HepG2 (cell line): Measurements from ENCODE around the gene NPHP4. TPM values are rescaled to one million over a fixed set of nuclear protein-coding genes. Genes with fewer than 3 reads are reported as not detected.

Source experiments
- ATAC-seq: fragments of 200-7000 bp; cut with Tn5 transposase; 3 replicates; pipeline ENCODE4 v1.9.1; 2020; ENCODE audit warnings: mild to moderate bottlenecking, moderate library complexity
- BruUV-seq: library from RNA; stranded (reverse); fragments of 400-500 nt; replicated peaks from 2 replicates; lab custom pipeline; 2021; lab: Mats Ljungman, UMichigan
- CTCF ChIA-PET: fragments of 300-600 bp; formaldehyde crosslinking; extraction: SDS; loops from one replicate; lab custom pipeline; 2021; ENCODE audit warnings: low total read pairs, inconsistent platforms, low intra/inter-chr PET ratio; lab: Yijun Ruan, JAX
- POLR2A ChIA-PET: fragments of 350-600 bp; sonication (Branson Sonifier 250); formaldehyde crosslinking; loops from one replicate; lab custom pipeline; 2020; ENCODE audit warnings: antibody characterized with exemption, inconsistent platforms; lab: Yijun Ruan, JAX
- DNase-seq: peaks from one replicate; pipeline ENCODE4 v3.0.0-alpha.2; 2015; ENCODE audit warnings: low spot score
- FAIRE-seq: peaks from 3 replicates; lab custom pipeline; 2011; peaks lifted over from hg19 to GRCh38; lab: Jason Lieb, UNC
- H2AFZ ChIP-seq: one replicate; pipeline ENCODE4 v1.6.1; 2011; ENCODE audit warnings: low read length, inconsistent platforms
- H3K27ac ChIP-seq: fragments of 300-600 bp; 3 replicates; pipeline ENCODE4 v1.8.0; 2011; ENCODE audit warnings: mixed run types, mild to moderate bottlenecking, mixed read lengths, low read length, inconsistent platforms; ENCODE audit not compliant: insufficient read depth; ENCODE audit errors: extremely low read length
- H3K27me3 ChIP-seq, 2 experiments: fragments of 200-600 bp in 1 of 2; 2 replicates in 1 of 2; 3 replicates in 1 of 2; pipeline versions ENCODE4 v1.6.0 to v1.8.0; 2011; ENCODE audit warnings: low read length in 2 of 2, mild to moderate bottlenecking in 2 of 2, moderate library complexity in 2 of 2, inconsistent platforms in 1 of 2; ENCODE audit not compliant: insufficient read depth in 2 of 2, control insufficient read depth in 1 of 2
- H3K36me3 ChIP-seq, 2 experiments: fragments of 200-600 bp in 1 of 2; replicated peaks in 1 of 2; 2 replicates in 1 of 2; 3 replicates in 1 of 2; pipeline versions ENCODE4 v1.5.1 to v1.8.0; 2011; ENCODE audit warnings: low read length in 2 of 2, inconsistent platforms in 1 of 2; ENCODE audit not compliant: insufficient read depth in 2 of 2, control insufficient read depth in 1 of 2
- H3K4me1 ChIP-seq: 2 replicates; pipeline ENCODE4 v1.5.1; 2012; ENCODE audit warnings: low read length, inconsistent platforms; ENCODE audit not compliant: insufficient read depth
- H3K4me2 ChIP-seq: 2 replicates; pipeline ENCODE4 v1.6.0; 2011; ENCODE audit warnings: low read depth, low read length, inconsistent platforms
- H3K4me3 ChIP-seq, 3 experiments: fragments of 200-600 bp in 1 of 3; sonication (generic), shearing (Covaris generic) in 1 of 3; replicated peaks in 1 of 3; 2 replicates each; pipeline ENCODE4 v1.5.1; 2011 to 2016; ENCODE audit warnings: low read length in 3 of 3, inconsistent platforms in 2 of 3, low read depth in 2 of 3, mild to moderate bottlenecking in 2 of 3, control low read depth in 1 of 3, mixed read lengths in 1 of 3; ENCODE audit not compliant: insufficient read depth in 1 of 3
- H3K79me2 ChIP-seq: one replicate; pipeline ENCODE4 v1.6.1; 2011; ENCODE audit warnings: low read length, inconsistent platforms; ENCODE audit not compliant: insufficient read depth
- H3K9ac ChIP-seq: 2 replicates; pipeline ENCODE4 v1.6.0; 2011; ENCODE audit warnings: mild to moderate bottlenecking, low read depth, low read length, inconsistent platforms; ENCODE audit not compliant: insufficient read depth
- H3K9me3 ChIP-seq: 2 replicates; pipeline ENCODE4 v1.5.1; 2012; ENCODE audit warnings: mild to moderate bottlenecking, low read length
- H4K20me1 ChIP-seq: 2 replicates; pipeline ENCODE4 v1.6.0; 2011; ENCODE audit warnings: inconsistent platforms, mild to moderate bottlenecking, low read length, moderate library complexity; ENCODE audit not compliant: insufficient read depth
- FOXM1 ChIP-seq: sonication (generic); formaldehyde crosslinking; IDR thresholded peaks from 2 replicates; pipeline ENCODE4 v1.5.0; 2020; ENCODE audit warnings: missing genetic modification reagents
- SRSF1 ChIP-seq: fragments of 200-400 bp; formaldehyde crosslinking; optimal IDR thresholded peaks from 2 replicates; pipeline ENCODE3; 2017; ENCODE audit warnings: mild to moderate bottlenecking, low read depth, low read length, moderate library complexity
- ZBTB7A ChIP-seq: sonication (generic); formaldehyde crosslinking; IDR thresholded peaks from 2 replicates; pipeline ENCODE4 v1.8.0; 2022; ENCODE audit warnings: mild to moderate bottlenecking, missing genetic modification reagents
- ZNF282 ChIP-seq: fragments of 450-650 bp; IDR thresholded peaks from 2 replicates; pipeline ENCODE4 v1.6.1; 2018; ENCODE audit not compliant: partially characterized antibody
- ZNF768 ChIP-seq: sonication (generic); formaldehyde crosslinking; IDR thresholded peaks from 2 replicates; pipeline ENCODE4 v1.4.0; 2020; ENCODE audit warnings: missing genetic modification reagents
- ZNF775 ChIP-seq: sonication (generic); formaldehyde crosslinking; IDR thresholded peaks from 2 replicates; pipeline ENCODE4 v1.4.0; 2020; ENCODE audit warnings: missing genetic modification reagents, mild to moderate bottlenecking, moderate library complexity, borderline replicate concordance
- WGBS: methylation state at CpG from one replicate; pipeline ENCODE4 v1.1.6; 2017; ENCODE audit warnings: low lambda C conversion rate; 5-methylcytosine and 5-hydroxymethylcytosine counted together
- in situ Hi-C: cut with HindIII; loops from 2 replicates; pipeline ENCODE4 v1.10.0; 2017; ENCODE audit warnings: low pct_unique_long_range_greater_than_20kb; ENCODE audit not compliant: extremely low pct_ligation_motif_present
- intact Hi-C: fragments of 100-400 bp; cut with micrococcal nuclease; formaldehyde crosslinking; loops from one replicate; pipeline ENCODE4 v1.10.0; 2022; ENCODE audit not compliant: unreplicated experiment
- polyA plus RNA-seq, 8 experiments: library from polyadenylated mRNA; depleted of rRNA in 3 of 8; stranded (reverse) in 7 of 8; unstranded in 1 of 8; fragments of >200 nt; fragmentation: Illumina TruSeq in 4 of 8; extraction: Trizol in 4 of 8; gene quantifications; 2 replicates each; pipeline versions ENCODE4 v1.2.1 to v1.2.3, GENCODE V29; 2011 to 2016; ENCODE audit warnings: low read depth in 4 of 8, missing spikeins in 1 of 8, mixed read lengths in 1 of 8; ENCODE audit not compliant: insufficient read depth in 1 of 8
- total RNA-seq, 5 experiments: library from RNA; depleted of rRNA; stranded (reverse); fragments of >200 nt; fragmentation: Illumina TruSeq; extraction: Trizol; gene quantifications; 2 replicates each; pipeline ENCODE4 v1.2.3, GENCODE V29; 2016; ENCODE audit warnings: low read depth in 1 of 5
- TF ChIP-seq, protein P1 (sequence below): sonication (generic); formaldehyde crosslinking; IDR thresholded peaks from 2 replicates; pipeline ENCODE4 v1.5.1; 2020; ENCODE audit warnings: missing genetic modification reagents, mild to moderate bottlenecking, borderline replicate concordance
- TF ChIP-seq, protein P2 (sequence below): sonication (generic); formaldehyde crosslinking; IDR thresholded peaks from 2 replicates; pipeline ENCODE4 v1.5.0; 2020; ENCODE audit warnings: missing genetic modification reagents
- TF ChIP-seq, protein P3 (sequence below): sonication (generic); formaldehyde crosslinking; IDR thresholded peaks from 2 replicates; pipeline ENCODE4 v1.5.0; 2020; ENCODE audit warnings: mild to moderate bottlenecking, missing genetic modification reagents, moderate library complexity
- TF ChIP-seq, protein P4 (sequence below): sonication (generic); formaldehyde crosslinking; IDR thresholded peaks from 2 replicates; pipeline ENCODE4 v1.8.0; 2022; ENCODE audit warnings: missing genetic modification reagents, mild to moderate bottlenecking, inconsistent platforms, borderline replicate concordance
- TF ChIP-seq, protein P5 (sequence below): sonication (generic); formaldehyde crosslinking; IDR thresholded peaks from 2 replicates; pipeline ENCODE4 v1.9.0; 2022; ENCODE audit warnings: missing genetic modification reagents, mild to moderate bottlenecking, borderline replicate concordance
- TF ChIP-seq, protein P6 (sequence below): sonication (generic); formaldehyde crosslinking; IDR thresholded peaks from 2 replicates; pipeline ENCODE4 v1.4.0; 2020; ENCODE audit warnings: missing genetic modification reagents

Gene NPHP4
- total and polyA plus RNA-seq, 2 of the 13 experiments (the other 11 are each of a cell fraction or from before 2014, with no cell fraction given): 4.4 to 6.8 TPM

DNA sequence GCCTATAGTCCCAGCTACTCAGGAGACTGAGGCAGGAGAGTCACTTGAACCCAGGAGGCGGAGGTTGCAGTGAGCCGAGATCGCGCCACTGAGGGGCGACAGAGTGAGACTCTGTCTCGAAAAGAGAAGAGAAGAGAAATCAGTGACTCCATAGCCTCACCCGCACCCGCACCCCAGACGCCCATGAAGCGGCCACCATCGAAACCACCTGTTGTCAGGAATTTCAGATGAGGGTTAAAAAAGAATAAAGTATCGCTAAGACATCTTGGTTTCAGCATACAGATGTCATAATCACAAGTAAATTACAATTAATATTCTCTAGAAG, 47.4 kb downstream of the NPHP4 start:
- Histone ChIP-seq H3K27ac (no peak overlapping the region), H3K36me3 (peaks cover 1 to 27% of the 10 kb centered on the region in 2 experiments; a peak in 4 of 5 replicates), H3K4me1 (peaks cover 17% of the 10 kb centered on the region), H3K9me3 (no peaks in the 10 kb centered on the region), H3K4me3 (no peak overlapping the region), H3K4me2 (no peak overlapping the region), H3K9ac (no peak overlapping the region), H4K20me1 (no peaks in the 10 kb centered on the region), H3K79me2 (peaks cover 2% of the 10 kb centered on the region), H3K27me3 (no peaks in the 10 kb centered on the region), H2AFZ (no peak overlapping the region)
- no TSS peak for BruUV-seq
- FAIRE-seq (no peak), ATAC-seq (no peak), DNase-seq (no peak)
- CTCF ChIA-PET: no interaction called here
- 95% methylated on average over 12 of the region's 12 CpGs for WGBS
- in situ Hi-C loops: no loop called here
- no peak for TF ChIP-seq ZBTB7A (CRISPR knock-in tag)
- TF ChIP-seq, protein P1, sequence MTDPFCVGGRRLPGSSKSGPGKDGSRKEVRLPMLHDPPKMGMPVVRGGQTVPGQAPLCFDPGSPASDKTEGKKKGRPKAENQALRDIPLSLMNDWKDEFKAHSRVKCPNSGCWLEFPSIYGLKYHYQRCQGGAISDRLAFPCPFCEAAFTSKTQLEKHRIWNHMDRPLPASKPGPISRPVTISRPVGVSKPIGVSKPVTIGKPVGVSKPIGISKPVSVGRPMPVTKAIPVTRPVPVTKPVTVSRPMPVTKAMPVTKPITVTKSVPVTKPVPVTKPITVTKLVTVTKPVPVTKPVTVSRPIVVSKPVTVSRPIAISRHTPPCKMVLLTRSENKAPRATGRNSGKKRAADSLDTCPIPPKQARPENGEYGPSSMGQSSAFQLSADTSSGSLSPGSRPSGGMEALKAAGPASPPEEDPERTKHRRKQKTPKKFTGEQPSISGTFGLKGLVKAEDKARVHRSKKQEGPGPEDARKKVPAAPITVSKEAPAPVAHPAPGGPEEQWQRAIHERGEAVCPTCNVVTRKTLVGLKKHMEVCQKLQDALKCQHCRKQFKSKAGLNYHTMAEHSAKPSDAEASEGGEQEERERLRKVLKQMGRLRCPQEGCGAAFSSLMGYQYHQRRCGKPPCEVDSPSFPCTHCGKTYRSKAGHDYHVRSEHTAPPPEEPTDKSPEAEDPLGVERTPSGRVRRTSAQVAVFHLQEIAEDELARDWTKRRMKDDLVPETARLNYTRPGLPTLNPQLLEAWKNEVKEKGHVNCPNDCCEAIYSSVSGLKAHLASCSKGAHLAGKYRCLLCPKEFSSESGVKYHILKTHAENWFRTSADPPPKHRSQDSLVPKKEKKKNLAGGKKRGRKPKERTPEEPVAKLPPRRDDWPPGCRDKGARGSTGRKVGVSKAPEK (CRISPR knock-in tag): no peak
- TF ChIP-seq ZNF768 (CRISPR knock-in tag): no peak
- no peak for TF ChIP-seq FOXM1
- TF ChIP-seq ZNF282: no peak
- TF ChIP-seq, protein P2, sequence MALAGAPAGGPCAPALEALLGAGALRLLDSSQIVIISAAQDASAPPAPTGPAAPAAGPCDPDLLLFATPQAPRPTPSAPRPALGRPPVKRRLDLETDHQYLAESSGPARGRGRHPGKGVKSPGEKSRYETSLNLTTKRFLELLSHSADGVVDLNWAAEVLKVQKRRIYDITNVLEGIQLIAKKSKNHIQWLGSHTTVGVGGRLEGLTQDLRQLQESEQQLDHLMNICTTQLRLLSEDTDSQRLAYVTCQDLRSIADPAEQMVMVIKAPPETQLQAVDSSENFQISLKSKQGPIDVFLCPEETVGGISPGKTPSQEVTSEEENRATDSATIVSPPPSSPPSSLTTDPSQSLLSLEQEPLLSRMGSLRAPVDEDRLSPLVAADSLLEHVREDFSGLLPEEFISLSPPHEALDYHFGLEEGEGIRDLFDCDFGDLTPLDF (CRISPR knock-in tag): no peak
- TF ChIP-seq, protein P3, sequence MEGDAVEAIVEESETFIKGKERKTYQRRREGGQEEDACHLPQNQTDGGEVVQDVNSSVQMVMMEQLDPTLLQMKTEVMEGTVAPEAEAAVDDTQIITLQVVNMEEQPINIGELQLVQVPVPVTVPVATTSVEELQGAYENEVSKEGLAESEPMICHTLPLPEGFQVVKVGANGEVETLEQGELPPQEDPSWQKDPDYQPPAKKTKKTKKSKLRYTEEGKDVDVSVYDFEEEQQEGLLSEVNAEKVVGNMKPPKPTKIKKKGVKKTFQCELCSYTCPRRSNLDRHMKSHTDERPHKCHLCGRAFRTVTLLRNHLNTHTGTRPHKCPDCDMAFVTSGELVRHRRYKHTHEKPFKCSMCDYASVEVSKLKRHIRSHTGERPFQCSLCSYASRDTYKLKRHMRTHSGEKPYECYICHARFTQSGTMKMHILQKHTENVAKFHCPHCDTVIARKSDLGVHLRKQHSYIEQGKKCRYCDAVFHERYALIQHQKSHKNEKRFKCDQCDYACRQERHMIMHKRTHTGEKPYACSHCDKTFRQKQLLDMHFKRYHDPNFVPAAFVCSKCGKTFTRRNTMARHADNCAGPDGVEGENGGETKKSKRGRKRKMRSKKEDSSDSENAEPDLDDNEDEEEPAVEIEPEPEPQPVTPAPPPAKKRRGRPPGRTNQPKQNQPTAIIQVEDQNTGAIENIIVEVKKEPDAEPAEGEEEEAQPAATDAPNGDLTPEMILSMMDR: no peak
- no peak for TF ChIP-seq ZNF775 (CRISPR knock-in tag)
- TF ChIP-seq, protein P4, sequence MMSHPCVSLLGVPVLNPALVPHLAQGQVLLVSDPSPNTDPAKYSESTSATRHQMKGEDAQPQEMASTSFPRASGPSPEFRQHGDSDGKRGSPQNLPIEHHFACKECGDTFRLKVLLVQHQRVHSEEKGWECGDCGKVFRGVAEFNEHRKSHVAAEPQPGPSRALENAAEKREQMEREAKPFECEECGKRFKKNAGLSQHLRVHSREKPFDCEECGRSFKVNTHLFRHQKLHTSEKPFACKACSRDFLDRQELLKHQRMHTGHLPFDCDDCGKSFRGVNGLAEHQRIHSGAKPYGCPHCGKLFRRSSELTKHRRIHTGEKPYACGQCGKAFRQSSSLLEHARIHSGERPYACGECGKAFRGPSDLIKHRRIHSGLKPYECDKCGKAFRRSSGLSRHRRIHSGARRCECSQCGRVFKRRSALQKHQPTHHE (CRISPR knock-in tag): no peak
- TF ChIP-seq, protein P5, sequence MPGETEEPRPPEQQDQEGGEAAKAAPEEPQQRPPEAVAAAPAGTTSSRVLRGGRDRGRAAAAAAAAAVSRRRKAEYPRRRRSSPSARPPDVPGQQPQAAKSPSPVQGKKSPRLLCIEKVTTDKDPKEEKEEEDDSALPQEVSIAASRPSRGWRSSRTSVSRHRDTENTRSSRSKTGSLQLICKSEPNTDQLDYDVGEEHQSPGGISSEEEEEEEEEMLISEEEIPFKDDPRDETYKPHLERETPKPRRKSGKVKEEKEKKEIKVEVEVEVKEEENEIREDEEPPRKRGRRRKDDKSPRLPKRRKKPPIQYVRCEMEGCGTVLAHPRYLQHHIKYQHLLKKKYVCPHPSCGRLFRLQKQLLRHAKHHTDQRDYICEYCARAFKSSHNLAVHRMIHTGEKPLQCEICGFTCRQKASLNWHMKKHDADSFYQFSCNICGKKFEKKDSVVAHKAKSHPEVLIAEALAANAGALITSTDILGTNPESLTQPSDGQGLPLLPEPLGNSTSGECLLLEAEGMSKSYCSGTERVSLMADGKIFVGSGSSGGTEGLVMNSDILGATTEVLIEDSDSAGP: no peak
- TF ChIP-seq SRSF1: no peak
- TF ChIP-seq, protein P6, sequence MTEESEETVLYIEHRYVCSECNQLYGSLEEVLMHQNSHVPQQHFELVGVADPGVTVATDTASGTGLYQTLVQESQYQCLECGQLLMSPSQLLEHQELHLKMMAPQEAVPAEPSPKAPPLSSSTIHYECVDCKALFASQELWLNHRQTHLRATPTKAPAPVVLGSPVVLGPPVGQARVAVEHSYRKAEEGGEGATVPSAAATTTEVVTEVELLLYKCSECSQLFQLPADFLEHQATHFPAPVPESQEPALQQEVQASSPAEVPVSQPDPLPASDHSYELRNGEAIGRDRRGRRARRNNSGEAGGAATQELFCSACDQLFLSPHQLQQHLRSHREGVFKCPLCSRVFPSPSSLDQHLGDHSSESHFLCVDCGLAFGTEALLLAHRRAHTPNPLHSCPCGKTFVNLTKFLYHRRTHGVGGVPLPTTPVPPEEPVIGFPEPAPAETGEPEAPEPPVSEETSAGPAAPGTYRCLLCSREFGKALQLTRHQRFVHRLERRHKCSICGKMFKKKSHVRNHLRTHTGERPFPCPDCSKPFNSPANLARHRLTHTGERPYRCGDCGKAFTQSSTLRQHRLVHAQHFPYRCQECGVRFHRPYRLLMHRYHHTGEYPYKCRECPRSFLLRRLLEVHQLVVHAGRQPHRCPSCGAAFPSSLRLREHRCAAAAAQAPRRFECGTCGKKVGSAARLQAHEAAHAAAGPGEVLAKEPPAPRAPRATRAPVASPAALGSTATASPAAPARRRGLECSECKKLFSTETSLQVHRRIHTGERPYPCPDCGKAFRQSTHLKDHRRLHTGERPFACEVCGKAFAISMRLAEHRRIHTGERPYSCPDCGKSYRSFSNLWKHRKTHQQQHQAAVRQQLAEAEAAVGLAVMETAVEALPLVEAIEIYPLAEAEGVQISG (CRISPR knock-in tag): no peak
- intact Hi-C loops: no loop called here
- POLR2A ChIA-PET: no interaction called here
